ENCODE data around the gene KIAA1671.

KIAA1671 gene

DNA sequence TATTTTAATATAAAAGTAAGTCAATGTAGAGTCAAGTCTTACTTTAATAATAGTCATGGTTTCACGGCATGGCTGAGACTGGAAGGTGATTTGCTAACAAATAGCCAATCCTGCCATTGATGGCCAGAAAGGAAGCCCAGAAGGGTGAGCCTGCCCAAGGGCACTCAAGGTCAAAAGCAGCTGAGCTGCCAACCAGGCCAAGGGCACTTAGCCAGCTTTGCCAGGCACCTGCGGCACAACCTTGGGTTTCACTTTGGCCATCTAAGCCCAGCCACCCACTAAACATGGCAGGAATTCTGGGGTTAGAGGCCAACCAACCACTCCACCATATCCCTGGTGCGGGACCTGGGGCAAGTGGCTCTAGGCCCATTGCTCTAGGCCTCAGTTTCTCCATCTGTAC, 10.2 kb upstream of the KIAA1671 start:
- no peak for DNase-seq (ENCODE audit: low read depth, low spot score)
- no peak for TF ChIP-seq CTCF (IDR thresholded peaks at IDR 0.05; ENCODE audit: insufficient read depth, low read length, missing control alignments)
- ChIA-PET POLR2A (no interaction called here), CTCF (no interaction called here)
- H3K4me3 ChIP-seq (ENCODE audit: low read depth, low read length): no peak overlapping the region

DNA sequence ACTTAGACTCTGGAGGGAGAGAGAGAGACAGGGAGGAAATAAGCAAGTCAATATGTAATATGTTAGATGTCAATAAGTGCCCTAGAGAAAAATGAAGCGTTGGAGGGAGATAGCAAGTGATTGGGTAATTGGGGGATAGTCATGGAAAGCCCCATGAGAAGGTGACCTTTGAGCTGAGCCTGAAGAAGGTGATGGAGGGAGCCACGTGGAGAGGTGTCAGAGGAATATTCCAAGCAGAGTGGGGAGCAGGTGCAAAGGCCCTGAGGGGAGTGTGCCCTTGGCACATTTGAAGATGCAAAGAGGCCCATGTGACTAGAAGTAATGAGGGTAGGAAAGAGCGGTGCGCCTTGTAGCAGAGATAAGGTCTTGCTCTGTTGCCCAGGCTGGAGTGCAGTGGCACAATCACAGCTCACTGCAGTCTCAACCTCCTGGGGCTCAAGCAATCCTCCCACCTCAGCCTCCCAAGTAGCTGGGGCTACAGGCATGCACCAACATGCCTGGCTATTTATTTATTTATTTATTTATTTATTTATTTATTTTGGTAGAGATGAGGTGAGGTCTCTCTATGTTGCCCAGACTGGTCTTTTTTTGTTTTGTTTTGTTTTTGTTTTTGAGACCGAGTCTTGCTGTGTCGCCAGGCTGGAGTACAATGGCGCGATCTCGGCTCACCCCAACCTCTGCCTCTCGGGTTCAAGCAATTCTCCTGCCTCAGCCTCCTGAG, 8.1 kb upstream of the KIAA1671 start:
- DNase-seq (ENCODE audit: low read depth, low spot score): no peak
- ChIA-PET POLR2A (no interaction called here), CTCF (interaction anchor here (0.9 kb wide), 1 partner anchor 105 kb away, joined by 3 read pairs; no protein-coding TSS in a partner anchor)
- TF ChIP-seq CTCF (IDR thresholded peaks at IDR 0.05; ENCODE audit: insufficient read depth, low read length, missing control alignments): no peak
- no peak overlapping the region for H3K4me3 ChIP-seq (ENCODE audit: low read depth, low read length)

- no peak for TF ChIP-seq CTCF (IDR thresholded peaks at IDR 0.05; ENCODE audit: insufficient read depth, low read length, missing control alignments)
- H3K4me3 ChIP-seq (ENCODE audit: low read depth, low read length): no peak overlapping the region
- POLR2A ChIA-PET: no interaction called here
- CTCF ChIA-PET: no interaction called here
- no peak for DNase-seq (ENCODE audit: low read depth, low spot score)
Measured at GRCh38 chr22:24945430-24945829, 7.1 kb upstream of the KIAA1671 start.

DNA sequence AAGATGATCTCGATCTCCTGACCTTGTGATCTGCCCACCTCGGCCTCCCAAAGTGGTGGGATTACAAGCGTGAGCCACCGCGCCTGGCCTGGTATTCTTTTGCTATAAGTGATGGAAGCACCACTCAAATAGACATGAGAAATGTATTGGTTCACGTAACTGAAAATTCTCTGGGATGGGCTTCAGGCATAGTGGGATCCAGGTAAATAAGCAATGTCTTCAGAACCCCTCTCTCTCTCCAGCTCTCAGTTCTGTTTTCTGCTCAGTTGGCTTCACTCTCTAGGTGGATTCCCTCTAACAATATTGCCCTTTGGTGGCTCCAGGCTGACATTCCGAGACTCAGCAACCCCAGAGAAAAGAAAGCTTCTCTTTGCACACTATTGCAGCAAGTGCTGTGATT, 5.1 kb upstream of the KIAA1671 start:
- DNase-seq (ENCODE audit: low read depth, low spot score): no peak
- CTCF ChIA-PET: interaction anchor here (2.8 kb wide), 1 partner anchor 9 kb away, joined by 10 read pairs; no protein-coding TSS in a partner anchor
- no peak for TF ChIP-seq CTCF (IDR thresholded peaks at IDR 0.05; ENCODE audit: insufficient read depth, low read length, missing control alignments)
- no peak overlapping the region for H3K4me3 ChIP-seq (ENCODE audit: low read depth, low read length)
- POLR2A ChIA-PET: no interaction called here

GRCh38 chr22:24947881-24948280, 4.6 kb upstream of the KIAA1671 start:
- DNase-seq (ENCODE audit: low read depth, low spot score): no peak
- TF ChIP-seq CTCF (IDR thresholded peaks at IDR 0.05; ENCODE audit: insufficient read depth, low read length, missing control alignments): no peak
- no peak overlapping the region for H3K4me3 ChIP-seq (ENCODE audit: low read depth, low read length)
- ChIA-PET POLR2A (no interaction called here), CTCF (interaction anchor here (2.8 kb wide), 1 partner anchor 9 kb away, joined by 10 read pairs; no protein-coding TSS in a partner anchor)

GRCh38 chr22:24948356-24949202, 3.9 kb upstream of the KIAA1671 start:
- no peak for DNase-seq (ENCODE audit: low read depth, low spot score)
- no peak overlapping the region for H3K4me3 ChIP-seq (ENCODE audit: low read depth, low read length)
- no peak for TF ChIP-seq CTCF (IDR thresholded peaks at IDR 0.05; ENCODE audit: insufficient read depth, low read length, missing control alignments)
- CTCF ChIA-PET: interaction anchor here (2.8 kb wide), 1 partner anchor 10 kb away, joined by 10 read pairs; no protein-coding TSS in a partner anchor
- POLR2A ChIA-PET: no interaction called here
